ENCODE results near the gene AXL.
"Not testable (repeated sequence)": the region's sequence is repeated elsewhere in the genome, so short reads cannot be mapped to it uniquely, and the experiment has no call there.

AXL gene

DNA sequence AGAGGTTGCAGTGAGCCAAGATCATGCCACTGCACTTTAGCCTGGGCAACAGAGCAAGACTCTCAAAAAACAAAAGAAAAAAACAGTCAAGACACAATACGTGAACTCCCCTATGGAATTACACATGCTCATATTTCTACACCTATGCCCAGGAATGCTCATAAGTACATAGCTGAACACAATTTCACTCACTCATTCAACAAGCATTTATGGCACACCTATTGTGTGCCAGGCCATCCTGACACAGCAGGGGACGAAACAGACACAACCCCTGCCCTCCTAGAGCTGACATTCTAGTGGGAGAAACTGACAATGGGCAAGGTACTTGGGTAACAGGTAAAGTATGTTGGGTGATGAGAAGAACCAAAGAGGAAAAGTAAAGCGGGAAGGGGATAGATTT lies 9.5 kb downstream of the AXL start:
- no peaks in the 10 kb centered on the region for H3K9me2 ChIP-seq (replicated peaks; ENCODE audit: low read depth, low read length)
- no peaks in the 10 kb centered on the region for H4K20me1 ChIP-seq (ENCODE audit: insufficient read depth, low read length, poor library complexity, severe bottlenecking)
- H3K4me2 ChIP-seq (ENCODE audit: low read depth, low read length, poor library complexity, severe bottlenecking) = no peak overlapping the region
- no peak overlapping the region for H2AFZ ChIP-seq (ENCODE audit: low read length)
- no peaks in the 10 kb centered on the region for H3K4me1 ChIP-seq (ENCODE audit: insufficient read depth, low read length, poor library complexity, severe bottlenecking)
- no peak overlapping the region for H3K9ac ChIP-seq (ENCODE audit: low read depth, low read length, poor library complexity, severe bottlenecking)
- H3K79me2 ChIP-seq (ENCODE audit: insufficient read depth, low read length) = no peaks in the 10 kb centered on the region
- TF ChIP-seq EZH2phosphoT487 (IDR thresholded peaks at IDR 0.05; ENCODE audit: borderline replicate concordance) (no peak), CTCF (conservative IDR thresholded peaks at IDR 0.05; ENCODE audit: low read length) (no peak)
- no peaks in the 10 kb centered on the region for H3F3A ChIP-seq (ENCODE audit: low read depth)
- no peaks in the 10 kb centered on the region for H3K36me3 ChIP-seq (ENCODE audit: insufficient read depth, low read length)
- no peaks in the 10 kb centered on the region for H3K9me3 ChIP-seq (ENCODE audit: insufficient read depth, low read depth, low read length)
- no peak overlapping the region for H3K4me3 ChIP-seq (ENCODE audit: low read length, poor library complexity, severe bottlenecking)
- H3K27me3 ChIP-seq (ENCODE audit: insufficient read depth, low read length, poor library complexity, severe bottlenecking) = peaks cover 7% of the 10 kb centered on the region

GRCh38 chr19:41229338-41229737 lies 10.3 kb downstream of the AXL start:
- H4K20me1 ChIP-seq (ENCODE audit: insufficient read depth, low read length, poor library complexity, severe bottlenecking); H3K4me3 ChIP-seq (ENCODE audit: low read length, poor library complexity, severe bottlenecking); H3K9me2 ChIP-seq (replicated peaks; ENCODE audit: low read depth, low read length); H3K4me2 ChIP-seq (ENCODE audit: low read depth, low read length, poor library complexity, severe bottlenecking); H3K79me2 ChIP-seq (ENCODE audit: insufficient read depth, low read length); H2AFZ ChIP-seq (ENCODE audit: low read length); H3K36me3 ChIP-seq (ENCODE audit: insufficient read depth, low read length); H3K9me3 ChIP-seq (ENCODE audit: insufficient read depth, low read depth, low read length); H3K4me1 ChIP-seq (ENCODE audit: insufficient read depth, low read length, poor library complexity, severe bottlenecking); H3K27me3 ChIP-seq (ENCODE audit: insufficient read depth, low read length, poor library complexity, severe bottlenecking); H3F3A ChIP-seq (ENCODE audit: low read depth); H3K9ac ChIP-seq (ENCODE audit: low read depth, low read length, poor library complexity, severe bottlenecking): not testable (repeated sequence)

DNA sequence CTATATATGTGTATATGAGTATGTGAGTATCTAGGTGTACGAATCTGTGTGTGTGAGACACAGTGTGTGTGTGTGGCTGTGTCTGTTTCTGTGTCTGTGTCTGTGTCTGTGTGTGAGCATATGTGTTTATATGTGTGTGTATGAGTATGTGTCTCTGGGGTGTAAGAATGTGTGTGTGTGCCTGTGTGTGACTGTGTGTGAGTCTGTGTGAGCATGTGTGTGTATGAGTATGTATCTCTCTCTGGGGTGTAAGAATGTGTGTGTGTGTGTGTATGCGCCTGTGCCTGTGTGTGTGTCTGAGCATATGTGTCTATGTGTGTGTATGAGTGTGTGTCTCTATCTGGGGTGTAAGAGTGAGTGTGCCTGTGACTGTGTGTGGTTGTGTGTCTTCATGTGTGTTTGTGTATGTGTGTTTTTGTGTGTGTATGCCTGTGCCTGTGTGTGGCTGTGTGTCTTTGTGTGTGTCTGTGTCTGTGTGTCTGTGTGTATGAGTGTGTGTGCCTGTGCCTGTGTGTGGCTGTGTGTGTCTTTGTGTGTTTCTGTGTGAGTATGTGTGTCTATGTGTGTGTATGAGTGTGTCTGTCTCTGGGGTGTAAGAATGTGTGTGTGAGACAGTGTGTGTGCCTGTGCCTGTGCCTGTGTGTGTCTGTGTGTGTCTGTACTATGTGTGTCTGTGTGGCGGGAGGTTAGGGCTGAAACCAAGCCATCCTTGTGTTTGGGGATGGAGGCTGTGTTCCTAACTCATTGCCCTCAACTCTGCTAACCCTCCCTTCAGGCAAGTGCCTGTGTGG lies 11.2 kb downstream of the AXL start:
- Histone ChIP-seq H3K9me3 (ENCODE audit: insufficient read depth, low read depth, low read length) (no peaks in the 10 kb centered on the region), H3K4me1 (ENCODE audit: insufficient read depth, low read length, poor library complexity, severe bottlenecking) (no peaks in the 10 kb centered on the region), H3K9me2 (replicated peaks; ENCODE audit: low read depth, low read length) (no peaks in the 10 kb centered on the region), H3K9ac (ENCODE audit: low read depth, low read length, poor library complexity, severe bottlenecking) (no peak overlapping the region), H2AFZ (ENCODE audit: low read length) (no peak overlapping the region), H3K4me3 (ENCODE audit: low read length, poor library complexity, severe bottlenecking) (no peak overlapping the region), H3K27me3 (ENCODE audit: insufficient read depth, low read length, poor library complexity, severe bottlenecking) (peaks cover 7% of the 10 kb centered on the region), H3K79me2 (ENCODE audit: insufficient read depth, low read length) (no peaks in the 10 kb centered on the region), H3F3A (ENCODE audit: low read depth) (no peaks in the 10 kb centered on the region), H3K4me2 (ENCODE audit: low read depth, low read length, poor library complexity, severe bottlenecking) (no peak overlapping the region), H3K36me3 (ENCODE audit: insufficient read depth, low read length) (no peaks in the 10 kb centered on the region), H4K20me1 (ENCODE audit: insufficient read depth, low read length, poor library complexity, severe bottlenecking) (no peaks in the 10 kb centered on the region)
- no peak for TF ChIP-seq EZH2phosphoT487 (IDR thresholded peaks at IDR 0.05; ENCODE audit: borderline replicate concordance)

DNA sequence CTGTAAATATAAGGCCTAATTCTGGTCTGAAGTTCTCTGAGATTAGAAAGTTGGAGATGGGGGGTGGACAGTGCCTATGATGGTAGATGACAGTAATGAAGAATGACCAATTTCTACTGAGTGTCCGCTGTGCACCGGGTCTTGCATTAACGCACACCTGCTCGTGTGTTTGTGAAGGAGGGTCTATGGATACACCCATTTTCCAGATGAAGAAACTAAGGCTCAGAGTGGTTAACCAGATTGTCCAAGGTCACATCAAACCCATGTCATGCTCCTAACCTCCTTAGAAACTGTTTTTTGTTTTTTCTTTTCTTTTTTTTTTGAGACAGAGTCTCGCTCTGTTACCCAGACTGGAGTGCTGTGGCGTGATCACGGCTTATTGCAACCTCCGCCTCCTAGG lies 13.7 kb downstream of the AXL start:
- no peaks in the 10 kb centered on the region for H3K27me3 ChIP-seq (ENCODE audit: insufficient read depth, low read length, poor library complexity, severe bottlenecking)
- H3K4me1 ChIP-seq (ENCODE audit: insufficient read depth, low read length, poor library complexity, severe bottlenecking) = no peaks in the 10 kb centered on the region
- H3K4me3 ChIP-seq (ENCODE audit: low read length, poor library complexity, severe bottlenecking) = no peak overlapping the region
- no peaks in the 10 kb centered on the region for H3K36me3 ChIP-seq (ENCODE audit: insufficient read depth, low read length)
- no peaks in the 10 kb centered on the region for H3K9me2 ChIP-seq (replicated peaks; ENCODE audit: low read depth, low read length)
- no peaks in the 10 kb centered on the region for H3K79me2 ChIP-seq (ENCODE audit: insufficient read depth, low read length)
- TF ChIP-seq EZH2phosphoT487 (IDR thresholded peaks at IDR 0.05; ENCODE audit: borderline replicate concordance) (no peak), CTCF (conservative IDR thresholded peaks at IDR 0.05; ENCODE audit: low read length) (no peak)
- no peak overlapping the region for H3K4me2 ChIP-seq (ENCODE audit: low read depth, low read length, poor library complexity, severe bottlenecking)
- no peaks in the 10 kb centered on the region for H4K20me1 ChIP-seq (ENCODE audit: insufficient read depth, low read length, poor library complexity, severe bottlenecking)
- H3F3A ChIP-seq (ENCODE audit: low read depth) = no peaks in the 10 kb centered on the region
- no peaks in the 10 kb centered on the region for H3K9me3 ChIP-seq (ENCODE audit: insufficient read depth, low read depth, low read length)
- no peak overlapping the region for H2AFZ ChIP-seq (ENCODE audit: low read length)
- H3K9ac ChIP-seq (ENCODE audit: low read depth, low read length, poor library complexity, severe bottlenecking) = no peak overlapping the region

All from Loucy (cell line).